ENCODE data around the gene KRTAP4-6.
"Not testable (repeated sequence)": the region's sequence is repeated elsewhere in the genome, so short reads cannot be mapped to it uniquely, and the experiment has no call there.

The KRTAP4-6 gene

GRCh38 chr17:41101586-41102259, 38.6 kb downstream of the KRTAP4-6 start, which contains the start of gene KRTAP4-16:
TSS of gene KRTAP4-16 (minus strand) at chr17:41102209. CDS start at chr17:41102209, 0 bp downstream.
- Histone ChIP-seq H3K27me3 (ENCODE audit: insufficient read depth, low read length) (no peaks in the 10 kb centered on the region), H3K27ac (ENCODE audit: low read depth, low read length, poor library complexity, severe bottlenecking) (no peak within 1 kb of the TSS), H3K9me3 (ENCODE audit: low read length) (no peaks in the 10 kb centered on the region), H3K36me3 (ENCODE audit: insufficient read depth, low read length) (no peaks in the 10 kb centered on the region), H3K79me2 (ENCODE audit: insufficient read depth, low read length) (no peaks in the 10 kb centered on the region), H3K9ac (ENCODE audit: low read length) (no peak within 1 kb of the TSS), H3K4me1 (ENCODE audit: insufficient read depth, low read length, severe bottlenecking) (no peaks in the 10 kb centered on the region), H3K9me2 (ENCODE audit: low read depth, low read length) (no peaks in the 10 kb centered on the region), H2AFZ (ENCODE audit: low read length) (no peak within 1 kb of the TSS), H3K4me3 (ENCODE audit: low read depth, low read length, poor library complexity, severe bottlenecking) (no peak within 1 kb of the TSS), H3K4me2 (ENCODE audit: low read length) (no peak within 1 kb of the TSS), H4K20me1 (ENCODE audit: insufficient read depth, low read length) (no peaks in the 10 kb centered on the region), H3F3A (ENCODE audit: insufficient read depth, low read length) (no peaks in the 10 kb centered on the region)
- TF ChIP-seq, protein P1, sequence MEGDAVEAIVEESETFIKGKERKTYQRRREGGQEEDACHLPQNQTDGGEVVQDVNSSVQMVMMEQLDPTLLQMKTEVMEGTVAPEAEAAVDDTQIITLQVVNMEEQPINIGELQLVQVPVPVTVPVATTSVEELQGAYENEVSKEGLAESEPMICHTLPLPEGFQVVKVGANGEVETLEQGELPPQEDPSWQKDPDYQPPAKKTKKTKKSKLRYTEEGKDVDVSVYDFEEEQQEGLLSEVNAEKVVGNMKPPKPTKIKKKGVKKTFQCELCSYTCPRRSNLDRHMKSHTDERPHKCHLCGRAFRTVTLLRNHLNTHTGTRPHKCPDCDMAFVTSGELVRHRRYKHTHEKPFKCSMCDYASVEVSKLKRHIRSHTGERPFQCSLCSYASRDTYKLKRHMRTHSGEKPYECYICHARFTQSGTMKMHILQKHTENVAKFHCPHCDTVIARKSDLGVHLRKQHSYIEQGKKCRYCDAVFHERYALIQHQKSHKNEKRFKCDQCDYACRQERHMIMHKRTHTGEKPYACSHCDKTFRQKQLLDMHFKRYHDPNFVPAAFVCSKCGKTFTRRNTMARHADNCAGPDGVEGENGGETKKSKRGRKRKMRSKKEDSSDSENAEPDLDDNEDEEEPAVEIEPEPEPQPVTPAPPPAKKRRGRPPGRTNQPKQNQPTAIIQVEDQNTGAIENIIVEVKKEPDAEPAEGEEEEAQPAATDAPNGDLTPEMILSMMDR (IDR thresholded peaks at IDR 0.05; ENCODE audit: low read length), result no peak
- no peak for TF ChIP-seq EZH2 (IDR thresholded peaks at IDR 0.05; ENCODE audit: borderline replicate concordance, low read length)

- not testable (repeated sequence) for H3K27ac ChIP-seq (ENCODE audit: low read depth, low read length, poor library complexity, severe bottlenecking); H3K4me2 ChIP-seq (ENCODE audit: low read length)
These were observed 40.5 kb downstream of the KRTAP4-6 start for GRCh38 chr17:41099682-41100480.

GRCh38 chr17:41098481-41098880, 41.9 kb downstream of the KRTAP4-6 start:
- H3F3A ChIP-seq (ENCODE audit: insufficient read depth, low read length), result no peaks in the 10 kb centered on the region
- no peaks in the 10 kb centered on the region for H3K4me1 ChIP-seq (ENCODE audit: insufficient read depth, low read length, severe bottlenecking)
- no peaks in the 10 kb centered on the region for H3K36me3 ChIP-seq (ENCODE audit: insufficient read depth, low read length)
- H3K9ac ChIP-seq (ENCODE audit: low read length), result no peak overlapping the region
- H3K4me2 ChIP-seq (ENCODE audit: low read length), result no peak overlapping the region
- H2AFZ ChIP-seq (ENCODE audit: low read length), result no peak overlapping the region
- H3K27ac ChIP-seq (ENCODE audit: low read depth, low read length, poor library complexity, severe bottlenecking), result no peak overlapping the region
- no peak for TF ChIP-seq EZH2 (IDR thresholded peaks at IDR 0.05; ENCODE audit: borderline replicate concordance, low read length)
- TF ChIP-seq, protein P1 (IDR thresholded peaks at IDR 0.05; ENCODE audit: low read length), result no peak
- no peaks in the 10 kb centered on the region for H3K9me2 ChIP-seq (ENCODE audit: low read depth, low read length)
- H3K4me3 ChIP-seq (ENCODE audit: low read depth, low read length, poor library complexity, severe bottlenecking), result no peak overlapping the region
- H4K20me1 ChIP-seq (ENCODE audit: insufficient read depth, low read length), result no peaks in the 10 kb centered on the region
- H3K9me3 ChIP-seq (ENCODE audit: low read length), result no peaks in the 10 kb centered on the region
- H3K27me3 ChIP-seq (ENCODE audit: insufficient read depth, low read length), result no peaks in the 10 kb centered on the region
- H3K79me2 ChIP-seq (ENCODE audit: insufficient read depth, low read length), result no peaks in the 10 kb centered on the region

More at GRCh38 chr17:41099682-41100480, 40.5 kb downstream of the KRTAP4-6 start:
- H2AFZ ChIP-seq (ENCODE audit: low read length); H3K4me3 ChIP-seq (ENCODE audit: low read depth, low read length, poor library complexity, severe bottlenecking); H3K36me3 ChIP-seq (ENCODE audit: insufficient read depth, low read length); H3K79me2 ChIP-seq (ENCODE audit: insufficient read depth, low read length); H3K27me3 ChIP-seq (ENCODE audit: insufficient read depth, low read length); H3F3A ChIP-seq (ENCODE audit: insufficient read depth, low read length); H3K9me2 ChIP-seq (ENCODE audit: low read depth, low read length); H3K9me3 ChIP-seq (ENCODE audit: low read length); H3K4me1 ChIP-seq (ENCODE audit: insufficient read depth, low read length, severe bottlenecking); H4K20me1 ChIP-seq (ENCODE audit: insufficient read depth, low read length); H3K9ac ChIP-seq (ENCODE audit: low read length): not testable (repeated sequence)
